Measurements from ENCODE around the gene ELOF1.

- TF ChIP-seq CTCF (IDR thresholded peaks at IDR 0.05): peak in 2 of 3 experiments; percentile 29 to 31
- peak; percentile 96 for TF ChIP-seq POLR2A (IDR thresholded peaks at IDR 0.05)
These were observed 38.4 kb upstream of the ELOF1 start, which contains the start of gene ZNF627 for GRCh38 chr19:11597202-11598102.

Measured in testis (tissue), 2 donors.